NCI-H446 treated with DMSO at 0.1 percent for 48 hours (cell line): ENCODE measurements around the gene MMP21.
A peak's percentile ranks its signal among the peaks of the same experiment; 100 is the strongest.

Experiments used
- DNase-seq: peaks from one replicate; lab custom pipeline; 2025; lab: John Stamatoyannopoulos, UW

The MMP21 gene

DNA sequence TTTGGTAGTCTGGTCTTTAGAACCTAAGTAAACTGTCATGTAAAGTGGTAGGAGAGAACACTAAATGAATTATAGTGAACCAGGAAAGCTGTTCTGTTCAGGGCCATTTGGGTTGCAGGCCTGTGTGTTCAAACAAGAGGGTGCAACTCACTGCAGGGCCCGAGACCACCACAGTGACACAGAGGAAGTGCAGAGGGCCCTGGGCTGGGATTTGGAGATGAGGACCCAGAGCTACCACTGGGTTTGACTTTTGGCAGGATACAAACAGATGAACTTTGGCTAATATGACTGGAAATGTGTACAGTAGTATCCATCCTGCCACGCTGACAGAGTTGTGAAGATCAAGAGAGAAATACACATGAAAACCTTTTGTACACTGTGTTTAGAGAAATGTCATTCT, 9.8 kb downstream of the MMP21 start:
- no peak for DNase-seq

DNA sequence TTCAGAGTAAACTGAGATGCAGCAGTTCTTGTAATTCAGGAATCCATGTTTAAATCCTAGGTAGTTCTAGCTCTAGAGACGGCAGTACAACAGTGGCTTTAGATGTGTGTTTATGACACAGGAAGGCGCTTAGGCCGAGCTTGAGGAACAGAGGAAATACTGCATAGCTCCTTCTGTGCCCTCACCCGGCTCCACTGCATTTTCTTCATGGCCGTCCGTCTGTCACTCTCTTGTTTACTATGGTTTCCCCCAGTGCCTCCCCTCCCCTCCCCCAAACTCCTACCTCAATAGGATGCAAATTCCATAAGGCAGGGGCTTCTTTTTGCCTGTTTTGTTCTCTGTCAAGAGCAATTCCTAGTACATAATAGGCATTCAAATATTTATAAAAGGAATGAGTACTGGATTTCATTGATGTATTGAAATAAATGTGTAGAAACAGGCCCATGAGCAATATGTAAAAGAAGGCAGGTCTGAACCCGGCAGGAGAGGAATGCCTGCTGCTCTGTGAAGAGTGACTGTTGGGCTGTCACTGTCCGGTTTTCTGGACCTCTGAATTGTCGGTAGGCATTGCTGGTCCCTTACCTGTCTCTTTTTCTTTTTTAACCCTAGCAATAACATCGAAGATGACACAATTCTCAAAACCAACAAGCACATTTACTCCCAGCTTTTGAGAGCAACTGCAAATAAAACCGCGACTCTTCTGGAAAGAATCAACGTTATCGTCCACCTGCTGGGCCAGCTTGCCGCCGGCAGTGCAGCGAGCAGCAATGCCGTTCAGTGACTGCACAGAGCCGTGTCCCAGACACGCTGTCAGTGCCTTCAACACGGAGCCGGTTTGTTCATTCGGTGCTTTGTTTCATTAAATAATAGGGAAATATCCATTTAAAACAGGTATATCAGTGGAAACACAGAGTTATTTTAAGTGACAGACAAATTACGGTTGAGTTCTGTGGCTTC, 12.7 kb downstream of the MMP21 start:
- DNase-seq, result no peak

DNA sequence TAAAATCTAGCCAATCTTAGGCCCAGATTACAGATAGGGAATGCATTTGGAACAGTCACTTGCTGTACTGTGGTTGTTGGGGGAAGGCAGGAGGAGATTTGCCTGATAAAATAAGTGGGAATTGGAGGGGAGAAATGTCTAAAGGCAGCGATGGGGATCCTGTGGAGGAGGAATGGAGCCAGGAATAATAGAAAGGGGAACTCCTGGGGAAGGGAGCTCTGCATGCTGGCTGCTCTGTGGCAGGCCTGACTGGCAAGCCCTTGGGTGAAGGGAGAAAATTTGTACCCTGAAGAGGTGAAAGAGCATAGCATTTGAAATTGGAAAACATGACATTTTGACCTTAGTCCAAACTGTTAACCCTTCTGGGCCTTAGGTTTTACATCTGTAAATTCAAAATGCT, 13.7 kb downstream of the MMP21 start:
- DNase-seq, result no peak

DNA sequence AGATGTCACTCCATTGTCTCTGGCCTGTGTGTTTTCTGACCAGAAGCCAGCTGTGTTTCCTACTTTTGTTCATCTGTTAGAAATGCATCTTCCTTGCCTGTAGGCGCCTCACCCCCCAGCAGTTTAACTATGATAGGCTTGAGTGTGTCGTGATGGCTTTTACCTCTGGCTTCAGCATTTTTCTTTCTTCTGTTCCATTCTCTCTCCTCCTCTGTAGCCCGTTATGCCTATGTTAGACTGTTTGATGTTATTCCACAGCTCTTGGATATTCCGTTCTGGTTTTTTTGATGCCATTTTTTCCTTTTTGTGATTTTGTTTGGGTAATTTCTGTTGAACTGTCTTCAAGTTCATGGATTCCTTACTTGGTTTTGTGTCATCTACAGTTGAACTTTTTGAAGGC, 17.9 kb downstream of the MMP21 start:
- DNase-seq, result no peak

DNA sequence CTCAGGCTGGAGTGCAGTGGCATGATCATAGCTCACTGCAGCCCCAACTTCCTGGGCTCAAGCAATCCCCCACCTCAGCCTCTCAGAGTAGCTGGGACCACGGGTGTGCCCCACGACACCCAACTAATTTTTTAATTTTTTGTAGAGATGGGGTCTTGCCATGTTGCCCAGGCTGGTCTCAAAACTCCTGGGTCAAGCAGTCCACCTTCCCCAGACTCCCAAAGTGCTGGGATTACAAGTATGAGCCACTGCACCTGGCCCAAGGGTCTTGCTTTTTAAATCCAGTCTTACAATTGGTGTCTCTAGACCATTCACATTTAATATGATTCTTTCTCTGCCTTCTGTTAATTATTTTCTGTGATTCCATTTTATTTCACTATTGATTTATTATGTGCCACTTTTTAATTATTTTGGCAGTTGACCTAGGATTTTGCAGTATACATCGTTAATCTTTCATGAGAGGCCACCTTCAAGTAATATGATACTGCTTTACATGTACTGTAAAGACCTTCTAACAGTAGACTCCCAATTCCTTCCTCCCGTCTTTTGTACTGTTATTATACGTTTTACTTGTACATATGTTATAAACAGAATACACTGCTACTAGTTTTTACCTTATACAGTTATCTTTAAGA, 18.7 kb downstream of the MMP21 start:
- no peak for DNase-seq

DNA sequence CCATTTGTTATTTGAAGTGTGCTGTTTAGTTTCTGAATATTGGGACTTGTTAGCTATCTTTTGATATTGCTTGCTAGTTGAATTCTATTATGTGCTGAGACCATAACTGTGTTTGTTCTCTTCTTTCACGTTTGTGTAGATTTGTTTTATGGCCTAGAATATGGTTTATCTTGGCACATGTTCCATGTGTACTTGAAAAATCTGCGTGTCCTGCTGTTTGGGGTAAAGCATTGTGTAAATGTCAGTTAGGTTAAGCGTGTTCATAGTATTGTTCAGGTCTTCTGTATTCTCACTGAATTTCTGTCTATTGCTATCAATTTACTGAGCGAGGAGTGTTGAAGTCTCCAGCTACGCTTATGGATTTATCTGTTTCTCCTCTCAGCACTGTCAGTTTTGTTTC, 19.4 kb downstream of the MMP21 start:
- no peak for DNase-seq

DNA sequence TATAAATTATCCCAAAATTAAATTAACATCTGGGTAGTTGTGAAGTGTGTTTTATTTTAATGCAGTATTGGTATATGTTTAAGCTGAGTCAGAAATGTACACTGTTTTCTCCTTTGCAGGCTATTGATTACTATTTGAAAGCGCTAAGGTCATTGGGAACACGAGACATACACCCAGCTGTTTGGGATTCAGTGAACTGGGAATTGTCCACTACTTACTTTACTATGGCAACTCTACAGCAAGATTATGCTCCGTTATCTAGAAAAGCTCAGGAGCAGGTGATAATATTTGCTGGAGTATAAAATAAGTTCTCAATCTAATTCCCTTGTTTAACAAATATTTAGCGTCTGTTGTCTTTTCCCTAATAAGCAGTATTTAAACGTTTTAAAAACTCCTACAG, 28.2 kb downstream of the MMP21 start:
- DNase-seq, result no peak

DNA sequence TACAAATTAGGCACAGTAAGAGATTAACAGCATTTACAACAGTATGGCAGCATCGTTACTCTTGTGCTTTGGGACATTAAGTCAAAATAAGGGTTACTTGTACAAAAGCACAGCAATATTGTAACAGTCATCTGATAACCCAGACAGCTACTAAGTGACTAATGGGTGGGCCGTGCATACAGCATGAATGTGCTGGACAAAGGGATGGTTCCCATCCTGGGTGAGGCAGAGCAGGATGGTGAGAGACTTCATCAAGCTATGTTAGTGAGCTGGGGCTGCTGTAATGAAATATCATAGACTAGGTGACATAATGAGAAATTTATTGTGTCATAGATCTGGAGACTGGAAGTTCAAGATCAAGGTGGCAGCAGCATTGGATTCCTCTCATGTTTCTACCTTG, 30.7 kb downstream of the MMP21 start:
- DNase-seq, result no peak

DNA sequence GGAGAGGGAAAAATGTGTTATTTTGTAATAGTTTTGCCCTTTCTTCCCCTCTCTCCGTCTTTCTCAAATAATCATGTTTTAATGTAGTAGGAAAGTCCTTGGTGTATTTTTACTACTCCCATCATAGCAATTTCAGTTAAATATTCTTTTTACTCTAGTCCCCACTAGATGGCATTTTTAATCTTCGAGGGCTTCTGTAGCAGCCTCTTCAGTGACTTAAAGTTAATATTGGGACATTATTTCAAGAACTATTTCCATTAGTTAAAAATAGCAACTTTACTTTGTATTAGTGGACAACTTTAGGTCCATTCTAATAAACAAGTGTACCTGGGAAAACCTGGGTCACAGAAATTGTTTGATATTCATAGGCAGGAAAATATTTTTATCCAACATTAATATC, 33.2 kb downstream of the MMP21 start:
- DNase-seq, result no peak

DNA sequence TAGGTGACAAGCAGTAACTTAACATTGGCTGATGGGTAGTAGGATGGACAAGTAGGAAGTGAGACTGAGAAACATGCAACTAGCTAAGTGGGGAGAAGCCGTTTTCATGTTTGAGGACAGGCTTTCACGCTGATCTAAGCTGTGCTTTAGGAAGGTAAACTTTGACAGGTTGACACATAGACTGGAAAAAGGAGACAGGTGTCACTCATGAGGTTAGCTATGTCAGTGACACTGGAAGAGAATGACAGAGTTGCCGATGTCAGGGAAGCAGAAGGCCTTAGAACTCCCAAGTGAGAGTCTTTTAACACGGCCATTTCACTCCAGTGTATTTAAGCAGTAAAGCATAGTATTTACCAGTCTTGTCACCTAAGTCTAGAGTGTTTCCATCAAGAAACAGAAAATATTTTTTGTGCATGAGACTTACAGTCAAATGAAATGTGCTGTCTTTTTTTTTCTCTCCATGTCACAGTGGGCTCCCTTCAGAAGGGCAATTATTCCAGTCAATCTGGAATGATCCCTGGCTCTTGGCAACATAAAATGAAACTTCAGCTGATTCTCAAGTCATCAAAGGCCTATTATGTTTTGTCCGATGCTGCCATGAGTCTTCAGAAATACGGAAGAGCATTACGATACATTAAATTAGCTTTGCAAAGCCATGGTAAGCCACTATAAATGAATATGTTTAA, 35.5 kb downstream of the MMP21 start:
- no peak for DNase-seq

DNA sequence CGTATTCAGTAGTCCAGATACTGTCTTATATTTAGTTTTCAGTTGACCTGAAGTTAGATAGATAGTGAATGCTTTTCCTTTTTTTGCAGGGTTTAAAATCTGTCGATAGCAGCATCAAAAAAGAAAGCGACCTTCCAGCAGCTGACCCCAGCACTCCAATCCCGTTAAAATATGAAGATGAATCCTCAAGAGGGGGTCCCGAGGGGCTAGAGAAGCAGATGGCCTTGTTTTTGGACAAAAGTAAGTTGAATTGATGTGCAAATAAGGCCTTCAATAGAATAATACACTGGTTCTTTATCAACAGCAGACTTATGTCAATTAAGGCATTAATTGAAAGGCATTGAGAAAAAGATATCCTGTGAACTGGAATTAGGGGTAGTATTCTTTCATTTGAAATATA, 37.4 kb downstream of the MMP21 start:
- no peak for DNase-seq

DNA sequence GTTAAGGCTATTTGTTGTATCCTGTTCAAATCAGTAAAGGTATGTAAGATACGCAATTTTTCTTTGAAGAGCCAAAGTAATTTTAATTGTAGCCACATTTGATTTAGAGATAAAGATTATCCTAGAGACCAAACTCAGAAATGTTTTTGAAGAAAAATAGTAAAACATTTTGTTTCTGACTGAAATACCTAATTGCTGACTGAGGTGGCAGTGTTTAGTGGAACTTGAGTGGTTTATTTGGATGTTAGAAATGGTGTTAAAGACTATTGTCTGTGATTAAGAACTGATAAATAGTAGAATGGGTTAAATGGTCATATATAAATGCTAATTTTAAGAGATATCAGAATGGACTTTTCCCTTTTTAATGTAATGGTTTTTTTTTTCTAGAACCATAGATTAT, 40.8 kb downstream of the MMP21 start:
- no peak for DNase-seq

DNA sequence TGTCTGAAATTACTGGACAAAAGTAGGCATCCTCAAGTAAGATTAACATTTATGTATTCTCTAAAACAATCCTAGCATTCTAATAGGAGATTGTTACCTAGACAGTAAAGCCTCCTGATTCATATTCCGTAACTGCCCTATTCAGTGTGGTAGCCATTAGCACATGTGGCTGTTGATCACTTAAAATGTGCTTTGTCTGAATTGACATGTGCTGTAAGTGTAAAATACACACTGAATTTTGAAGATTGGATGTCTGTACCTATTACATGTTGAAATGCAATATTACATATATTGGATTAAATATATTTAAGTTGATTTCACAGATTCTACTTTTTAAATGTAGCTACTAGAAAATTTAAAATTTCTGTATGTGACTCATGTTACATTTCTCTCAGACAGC, 41.5 kb downstream of the MMP21 start:
- DNase-seq, result no peak

DNA sequence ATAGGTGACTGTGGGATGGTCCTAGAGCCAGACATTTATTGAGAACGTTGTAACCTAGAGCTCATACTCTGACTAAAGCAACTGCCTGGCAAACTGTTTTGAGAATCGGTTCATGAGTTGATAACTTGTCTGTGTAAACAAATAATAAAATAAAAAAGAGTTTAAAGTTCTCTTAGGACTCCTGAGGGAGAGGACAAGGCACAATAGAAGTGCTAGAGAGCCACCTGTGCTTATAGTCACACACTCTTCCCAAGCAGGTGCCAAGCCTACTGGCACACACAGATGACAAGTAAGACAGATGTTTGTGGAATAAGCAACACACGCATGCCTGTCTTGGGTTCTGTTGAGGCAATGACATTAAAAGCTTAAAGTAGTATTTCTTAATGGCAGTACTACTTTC, 48.2 kb downstream of the MMP21 start:
- no peak for DNase-seq

DNA sequence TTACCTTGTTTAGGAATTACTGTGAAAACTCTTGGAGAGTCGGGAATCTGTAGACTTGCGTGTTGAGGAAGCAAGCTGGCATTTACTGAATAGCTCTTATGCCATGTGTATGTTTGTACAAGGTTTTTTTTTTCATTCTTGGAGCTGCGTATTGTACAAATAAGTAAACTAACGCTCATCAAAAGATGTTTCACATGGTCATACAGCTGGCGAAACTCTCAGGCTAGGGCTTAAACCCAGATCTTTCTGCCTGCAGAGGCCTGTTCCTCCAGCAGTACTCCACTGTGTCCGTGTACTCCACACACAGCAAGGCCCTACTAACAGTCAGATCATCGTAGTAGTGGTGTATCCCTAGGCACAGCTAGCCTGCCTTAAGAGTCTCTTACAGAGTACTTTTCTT, 48.7 kb downstream of the MMP21 start:
- no peak for DNase-seq

DNA sequence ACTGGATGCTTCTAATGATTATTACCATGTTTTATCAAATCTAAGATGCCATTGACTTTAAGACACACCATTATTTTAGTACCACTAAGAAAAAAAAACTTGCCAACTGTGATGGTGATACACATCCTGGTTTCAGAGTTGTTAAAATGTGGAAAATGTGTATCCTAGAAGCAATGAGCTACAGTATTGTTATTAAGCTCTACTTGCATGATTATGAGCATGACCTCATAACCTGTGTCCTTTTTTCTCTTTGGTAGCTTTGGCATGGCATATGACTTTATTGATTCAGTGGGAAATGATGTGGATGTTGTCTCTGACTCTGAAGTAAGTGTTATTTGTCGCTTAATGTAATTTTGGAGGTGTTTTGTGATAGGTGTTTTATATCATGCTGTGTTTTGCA, 52.8 kb downstream of the MMP21 start:
- DNase-seq, result no peak

DNA sequence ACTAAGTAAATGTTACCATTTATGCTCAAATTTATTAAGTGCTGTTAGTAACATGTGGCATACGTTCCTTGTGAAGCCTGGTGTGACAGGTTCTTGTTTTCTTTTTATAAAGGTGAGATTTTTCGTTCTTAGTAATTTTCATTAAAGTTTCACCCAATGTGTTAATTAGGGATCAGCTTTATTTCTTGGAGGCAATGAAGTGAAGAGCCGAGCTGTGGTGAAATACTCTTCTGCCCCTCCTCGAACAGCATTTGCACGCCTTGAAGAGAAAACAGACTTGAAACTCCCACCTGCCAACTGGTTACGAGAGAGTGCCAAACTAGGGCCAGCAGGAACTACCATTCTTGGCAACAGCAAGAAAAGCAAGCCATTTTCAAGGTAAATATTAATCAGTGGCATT, 54.6 kb downstream of the MMP21 start:
- DNase-seq, result no peak

DNA sequence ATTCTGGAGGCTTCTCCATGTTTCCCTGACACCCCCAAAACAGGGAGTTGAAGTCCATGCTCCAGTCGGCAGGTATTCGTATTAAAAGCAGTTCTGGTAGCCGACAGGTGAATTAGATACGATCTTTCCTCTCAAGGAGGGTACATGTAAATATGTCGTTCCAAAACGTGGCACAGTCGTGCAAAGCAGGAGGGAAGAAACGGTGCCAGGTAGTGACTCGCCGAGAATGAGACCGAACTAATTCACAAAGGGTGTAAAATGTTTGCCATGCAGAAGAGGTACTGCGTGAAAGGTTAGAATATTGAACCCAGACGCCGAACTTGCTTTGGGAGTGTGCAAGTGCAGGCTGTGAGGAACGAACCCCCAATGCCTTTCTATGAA, 55.6 kb downstream of the MMP21 start:
- DNase-seq, result no peak

DNA sequence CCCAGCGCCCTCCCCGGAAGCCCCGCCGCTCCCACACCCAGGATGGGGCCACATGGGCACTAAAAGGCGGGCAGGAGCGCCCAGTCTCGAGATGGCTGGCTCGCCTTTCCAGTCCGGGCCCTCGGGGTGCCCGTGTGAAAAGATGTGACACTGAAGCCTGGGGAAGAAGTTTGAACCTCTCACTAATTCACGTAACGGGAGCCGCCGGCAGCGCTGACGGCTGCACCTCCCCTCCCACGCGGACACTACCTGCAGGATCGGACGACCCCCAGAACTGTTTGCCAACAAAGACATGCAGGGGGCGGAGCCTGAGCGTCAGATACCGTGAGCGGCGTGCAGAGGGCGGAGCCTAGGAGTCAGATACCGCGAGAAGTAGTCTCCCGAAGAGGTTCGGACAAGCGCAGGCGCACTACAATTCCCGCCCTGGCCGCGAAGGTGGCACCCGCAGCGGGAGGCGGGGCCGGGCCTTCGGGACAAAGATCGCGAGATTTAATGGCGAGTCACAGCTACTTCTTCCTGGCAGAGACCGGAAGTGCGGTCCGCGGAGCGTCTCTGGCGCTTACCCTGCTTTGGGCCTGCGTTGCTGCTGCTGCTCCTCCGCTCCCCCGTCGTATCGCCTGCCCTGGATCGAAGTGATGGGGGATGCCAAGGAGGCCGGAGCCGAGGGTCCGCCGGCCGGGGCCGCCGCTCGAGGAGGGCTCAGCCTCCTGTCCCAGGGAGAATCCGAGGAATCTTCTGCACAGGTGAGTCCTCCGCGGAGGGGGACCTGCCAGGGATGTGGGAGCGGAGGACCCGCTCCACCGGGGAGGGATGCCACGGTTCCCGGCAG, 56.2 kb downstream of the MMP21 start, which contains the start of gene EDRF1:
Gene EDRF1 (plus strand): TSS at position 537 of the 829 bp plus-strand sequence. CDS start 99 bp downstream, at position 636.
- peak; percentile 93 for DNase-seq
